ENCODE measurements around the gene PCGF1. TPM values are rescaled to one million over a fixed set of nuclear protein-coding genes. Genes with fewer than 3 reads are reported as not detected.

The PCGF1 gene
- total RNA-seq, 2 experiments from 2014 or later, result 9.9 to 15.9 TPM

DNA sequence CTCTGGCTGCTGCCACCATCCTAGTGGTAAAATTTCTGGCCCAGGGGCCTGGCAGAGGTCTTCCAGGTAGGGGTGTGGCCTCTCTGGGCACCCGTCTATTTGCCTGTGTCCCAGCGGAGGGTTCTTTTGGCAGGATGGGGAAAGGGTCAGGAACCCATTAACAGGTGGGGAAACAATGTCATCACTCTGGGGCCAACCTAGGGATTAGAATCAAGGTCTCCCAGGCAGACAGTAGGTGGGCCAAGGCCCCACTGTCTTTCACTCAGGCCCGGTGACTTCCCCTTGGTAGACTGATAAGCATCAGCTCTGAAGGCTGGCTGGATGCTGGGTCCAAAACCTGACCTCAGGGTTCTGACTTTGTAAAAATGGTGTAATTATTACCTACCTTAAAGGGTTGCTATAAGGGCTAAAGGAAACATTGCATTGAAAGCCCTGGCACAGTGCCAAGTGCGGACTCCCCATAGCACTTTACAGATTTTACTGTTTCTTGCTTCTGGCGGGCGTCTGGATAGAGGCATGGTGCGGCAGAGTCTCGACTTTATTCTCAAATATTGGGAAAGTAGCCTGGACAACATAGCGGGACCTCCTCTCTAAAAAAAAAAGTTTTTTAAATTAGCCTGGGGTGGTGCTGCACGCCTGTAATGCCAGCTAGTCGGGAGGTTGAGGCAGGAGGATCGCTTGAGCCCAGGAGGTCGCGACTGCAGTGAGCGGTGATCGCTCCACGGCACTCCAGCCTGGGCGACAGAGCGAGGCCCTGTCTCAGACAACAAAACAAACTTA, 10.3 kb downstream of the PCGF1 start:
- Histone ChIP-seq H3K9me3 (ENCODE audit: low read length) (no peaks in the 10 kb centered on the region), H3K4me2 (ENCODE audit: low read length) (no peak overlapping the region), H3K4me1 (ENCODE audit: insufficient read depth, low read length, poor library complexity, severe bottlenecking) (peaks cover 6% of the 10 kb centered on the region), H3K9me2 (ENCODE audit: insufficient read depth, low read length) (no peaks in the 10 kb centered on the region), H3K79me2 (ENCODE audit: insufficient read depth, low read depth, low read length) (no peaks in the 10 kb centered on the region), H3K27ac (ENCODE audit: low read depth, low read length, poor library complexity, severe bottlenecking) (no peak overlapping the region), H3K36me3 (ENCODE audit: insufficient read depth, low read length) (peaks cover 23% of the 10 kb centered on the region), H2AFZ (ENCODE audit: low read length) (no peak overlapping the region), H3K4me3 (ENCODE audit: low read depth, low read length, poor library complexity, severe bottlenecking) (no peak overlapping the region), H4K20me1 (ENCODE audit: insufficient read depth, low read length) (no peaks in the 10 kb centered on the region)
- TF ChIP-seq EZH2phosphoT487 (IDR thresholded peaks at IDR 0.05; ENCODE audit: borderline replicate concordance, low read depth, low read length), result no peak
- TF ChIP-seq, protein P1, sequence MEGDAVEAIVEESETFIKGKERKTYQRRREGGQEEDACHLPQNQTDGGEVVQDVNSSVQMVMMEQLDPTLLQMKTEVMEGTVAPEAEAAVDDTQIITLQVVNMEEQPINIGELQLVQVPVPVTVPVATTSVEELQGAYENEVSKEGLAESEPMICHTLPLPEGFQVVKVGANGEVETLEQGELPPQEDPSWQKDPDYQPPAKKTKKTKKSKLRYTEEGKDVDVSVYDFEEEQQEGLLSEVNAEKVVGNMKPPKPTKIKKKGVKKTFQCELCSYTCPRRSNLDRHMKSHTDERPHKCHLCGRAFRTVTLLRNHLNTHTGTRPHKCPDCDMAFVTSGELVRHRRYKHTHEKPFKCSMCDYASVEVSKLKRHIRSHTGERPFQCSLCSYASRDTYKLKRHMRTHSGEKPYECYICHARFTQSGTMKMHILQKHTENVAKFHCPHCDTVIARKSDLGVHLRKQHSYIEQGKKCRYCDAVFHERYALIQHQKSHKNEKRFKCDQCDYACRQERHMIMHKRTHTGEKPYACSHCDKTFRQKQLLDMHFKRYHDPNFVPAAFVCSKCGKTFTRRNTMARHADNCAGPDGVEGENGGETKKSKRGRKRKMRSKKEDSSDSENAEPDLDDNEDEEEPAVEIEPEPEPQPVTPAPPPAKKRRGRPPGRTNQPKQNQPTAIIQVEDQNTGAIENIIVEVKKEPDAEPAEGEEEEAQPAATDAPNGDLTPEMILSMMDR (conservative IDR thresholded peaks at IDR 0.05; ENCODE audit: low read length), result no peak
- ChIA-PET POLR2A (no interaction called here), CTCF (ENCODE audit: unreplicated experiment) (no interaction called here)
- intact Hi-C loops (cut with micrococcal nuclease; ENCODE audit: unreplicated experiment), result no loop called here
- no TSS peak for BruUV-seq (replicated peaks)
- DNase-seq (ENCODE audit: low spot score), result no peak

DNA sequence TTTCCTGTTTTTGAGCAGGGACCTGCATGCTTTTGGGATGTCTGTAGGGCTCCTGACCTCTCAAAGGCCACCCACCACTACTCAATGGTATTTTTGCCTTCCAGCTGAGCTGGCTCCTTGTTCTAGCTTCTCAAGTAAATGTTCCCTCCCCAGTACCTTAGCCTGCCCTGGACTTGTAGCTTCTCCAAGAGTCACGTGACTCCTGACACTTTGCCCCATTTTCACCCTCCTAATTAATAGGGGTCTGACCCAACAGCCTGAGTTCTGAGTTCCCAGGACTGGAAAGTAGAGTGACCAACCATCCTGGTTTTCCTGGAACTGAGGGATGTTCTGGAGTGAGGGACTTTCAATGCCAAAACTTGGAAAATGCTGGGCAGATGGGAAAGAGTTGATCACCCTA, 12.1 kb downstream of the PCGF1 start:
- BruUV-seq (replicated peaks), result no TSS peak
- Histone ChIP-seq H3K36me3 (ENCODE audit: insufficient read depth, low read length) (peaks cover 39% of the 10 kb centered on the region), H3K79me2 (ENCODE audit: insufficient read depth, low read depth, low read length) (no peaks in the 10 kb centered on the region), H3K9me2 (ENCODE audit: insufficient read depth, low read length) (no peaks in the 10 kb centered on the region), H3K4me1 (ENCODE audit: insufficient read depth, low read length, poor library complexity, severe bottlenecking) (peaks cover 6% of the 10 kb centered on the region), H3K9me3 (ENCODE audit: low read length) (no peaks in the 10 kb centered on the region), H3K27ac (ENCODE audit: low read depth, low read length, poor library complexity, severe bottlenecking) (no peak overlapping the region), H3K4me2 (ENCODE audit: low read length) (no peak overlapping the region), H3K4me3 (ENCODE audit: low read depth, low read length, poor library complexity, severe bottlenecking) (no peak overlapping the region), H4K20me1 (ENCODE audit: insufficient read depth, low read length) (no peaks in the 10 kb centered on the region), H2AFZ (ENCODE audit: low read length) (no peak overlapping the region)
- intact Hi-C loops (cut with micrococcal nuclease; ENCODE audit: unreplicated experiment), result no loop called here
- no peak for DNase-seq (ENCODE audit: low spot score)
- POLR2A ChIA-PET, result no interaction called here
- CTCF ChIA-PET (ENCODE audit: unreplicated experiment), result no interaction called here
- TF ChIP-seq, protein P1 (conservative IDR thresholded peaks at IDR 0.05; ENCODE audit: low read length), result no peak
- no peak for TF ChIP-seq EZH2phosphoT487 (IDR thresholded peaks at IDR 0.05; ENCODE audit: borderline replicate concordance, low read depth, low read length)

- Histone ChIP-seq H3K9me2 (ENCODE audit: insufficient read depth, low read length) (no peaks in the 10 kb centered on the region), H3K4me2 (ENCODE audit: low read length) (no peak overlapping the region), H3K4me1 (ENCODE audit: insufficient read depth, low read length, poor library complexity, severe bottlenecking) (peaks cover 1% of the 10 kb centered on the region), H3K27ac (ENCODE audit: low read depth, low read length, poor library complexity, severe bottlenecking) (no peak overlapping the region), H3K36me3 (ENCODE audit: insufficient read depth, low read length) (peaks cover 44% of the 10 kb centered on the region), H3K4me3 (ENCODE audit: low read depth, low read length, poor library complexity, severe bottlenecking) (no peak overlapping the region), H3K79me2 (ENCODE audit: insufficient read depth, low read depth, low read length) (no peaks in the 10 kb centered on the region), H2AFZ (ENCODE audit: low read length) (no peak overlapping the region), H4K20me1 (ENCODE audit: insufficient read depth, low read length) (no peaks in the 10 kb centered on the region), H3K9me3 (ENCODE audit: low read length) (no peaks in the 10 kb centered on the region)
- BruUV-seq (replicated peaks), result TSS peak; percentile 49
- CTCF ChIA-PET (ENCODE audit: unreplicated experiment), result no interaction called here
- intact Hi-C loops (cut with micrococcal nuclease; ENCODE audit: unreplicated experiment), result no loop called here
- DNase-seq (ENCODE audit: low spot score), result no peak
- no peak for TF ChIP-seq EZH2phosphoT487 (IDR thresholded peaks at IDR 0.05; ENCODE audit: borderline replicate concordance, low read depth, low read length)
- TF ChIP-seq, protein P1 (conservative IDR thresholded peaks at IDR 0.05; ENCODE audit: low read length), result no peak
- POLR2A ChIA-PET, result interaction anchor here (0.9 kb wide), 1 partner anchor 26 kb away, joined by 3 read pairs; no protein-coding TSS in a partner anchor
Measured at GRCh38 chr2:74493546-74493945, 13.9 kb downstream of the PCGF1 start.
